Neuronal stem cell (in vitro differentiated cells): ENCODE measurements around the gene FAM25A.
"Not testable (repeated sequence)": the region's sequence is repeated elsewhere in the genome, so short reads cannot be mapped to it uniquely, and the experiment has no call there.

Experiments
- DNase-seq: peaks from one replicate; pipeline ENCODE4 v3.0.0-alpha.2; 2013; ENCODE audit warnings: low spot score
- H2AFZ ChIP-seq: one replicate; pipeline ENCODE4 v1.6.1; 2013; ENCODE audit warnings: mild to moderate bottlenecking, low read length, inconsistent platforms
- H2AK5ac ChIP-seq: 2 replicates; pipeline ENCODE4 v1.6.1; 2013; ENCODE audit warnings: low read depth, mild to moderate bottlenecking, inconsistent platforms, low read length, moderate library complexity, mixed read lengths
- H2BK120ac ChIP-seq: 2 replicates; pipeline ENCODE4 v1.6.1; 2013; ENCODE audit warnings: low read depth, mild to moderate bottlenecking, inconsistent platforms, low read length, moderate library complexity, mixed read lengths
- H2BK12ac ChIP-seq: one replicate; pipeline ENCODE4 v1.6.1; 2013; ENCODE audit warnings: low read length, inconsistent platforms
- H2BK15ac ChIP-seq: 2 replicates; pipeline ENCODE4 v1.6.1; 2013; ENCODE audit warnings: mild to moderate bottlenecking, low read length, inconsistent platforms, mixed read lengths
- H2BK5ac ChIP-seq: one replicate; pipeline ENCODE4 v1.6.1; 2013; ENCODE audit warnings: inconsistent platforms, mild to moderate bottlenecking, low read length, moderate library complexity
- H3K14ac ChIP-seq: one replicate; pipeline ENCODE4 v1.6.1; 2013; ENCODE audit warnings: low read length, inconsistent platforms
- H3K18ac ChIP-seq: 2 replicates; pipeline ENCODE4 v1.6.1; 2013; ENCODE audit warnings: low read length, inconsistent platforms
- H3K23ac ChIP-seq: 2 replicates; pipeline ENCODE4 v1.6.1; 2013; ENCODE audit warnings: low read depth, mild to moderate bottlenecking, mixed read lengths, low read length, inconsistent platforms; ENCODE audit not compliant: poor library complexity
- H3K27ac ChIP-seq: replicated peaks from 3 replicates; pipeline ENCODE4 v1.5.1; 2013; ENCODE audit warnings: low read length, inconsistent platforms
- H3K27me3 ChIP-seq, 3 experiments: 2 replicates each; pipeline ENCODE4 v1.6.1; 2013; ENCODE audit warnings: low read length in 3 of 3, mild to moderate bottlenecking in 2 of 3, inconsistent platforms in 1 of 3, low read depth in 1 of 3, mixed read lengths in 1 of 3, moderate library complexity in 1 of 3; ENCODE audit not compliant: control insufficient read depth in 3 of 3, insufficient read depth in 3 of 3
- H3K36me3 ChIP-seq, 2 donors: replicated peaks in 1 of 2; 2 replicates each; pipeline ENCODE4 v1.6.1; 2013; ENCODE audit warnings: low read length in 2 of 2; ENCODE audit not compliant: control insufficient read depth in 2 of 2, insufficient read depth in 2 of 2
- H3K4ac ChIP-seq: 2 replicates; pipeline ENCODE4 v1.6.1; 2013; ENCODE audit warnings: inconsistent platforms, mild to moderate bottlenecking, low read length, moderate library complexity
- H3K4me1 ChIP-seq, 2 donors: 1 replicate in 1 of 2; 2 replicates in 1 of 2; pipeline ENCODE4 v1.6.1; 2013; ENCODE audit warnings: low read length in 2 of 2, low read depth in 1 of 2; ENCODE audit not compliant: control insufficient read depth in 2 of 2, insufficient read depth in 1 of 2
- H3K4me2 ChIP-seq: one replicate; pipeline ENCODE4 v1.6.1; 2013; ENCODE audit warnings: mild to moderate bottlenecking, low read length, inconsistent platforms; ENCODE audit not compliant: insufficient read depth, poor library complexity, severe bottlenecking
- H3K4me3 ChIP-seq, 2 donors: 2 replicates each; pipeline ENCODE4 v1.5.1; 2013; ENCODE audit warnings: low read length in 2 of 2, mild to moderate bottlenecking in 2 of 2, inconsistent platforms in 1 of 2, moderate library complexity in 1 of 2
- H3K79me1 ChIP-seq: one replicate; pipeline ENCODE4 v1.6.1; 2013; ENCODE audit warnings: low read depth, mild to moderate bottlenecking, inconsistent platforms, low read length, moderate library complexity
- H3K9ac ChIP-seq: one replicate; pipeline ENCODE4 v1.6.1; 2013; ENCODE audit warnings: mild to moderate bottlenecking, low read depth, low read length, inconsistent platforms; ENCODE audit not compliant: poor library complexity
- H3K9me3 ChIP-seq, 2 donors: replicated peaks in 1 of 2; 2 replicates each; pipeline versions ENCODE3 to v1.6.1; 2013; ENCODE audit warnings: low read length in 2 of 2, mild to moderate bottlenecking in 2 of 2, inconsistent platforms in 1 of 2, low read depth in 1 of 2, mixed read lengths in 1 of 2, moderate library complexity in 1 of 2; ENCODE audit not compliant: control insufficient read depth in 2 of 2, insufficient read depth in 1 of 2
- H4K8ac ChIP-seq: one replicate; pipeline ENCODE4 v1.6.1; 2013; ENCODE audit warnings: low read depth, mild to moderate bottlenecking, inconsistent platforms, low read length, moderate library complexity
- H4K91ac ChIP-seq: one replicate; pipeline ENCODE4 v1.6.1; 2013; ENCODE audit warnings: low read length, low read depth, mild to moderate bottlenecking, inconsistent platforms; ENCODE audit not compliant: poor library complexity
- WGBS, 2 donors: extraction: QIAGEN DNeasy Blood & Tissue Kit; methylation state at CpG; one replicate each; pipeline ENCODE4 v1.1.7; 2013; ENCODE audit warnings: missing lambda C conversion rate in 2 of 2, mixed read lengths in 1 of 2; ENCODE audit not compliant: insufficient read length in 2 of 2, insufficient replicate concordance in 1 of 2; ENCODE audit errors: extremely low coverage in 2 of 2; 5-methylcytosine and 5-hydroxymethylcytosine counted together

FAM25A gene

GRCh38 chr10:87008303-87008702, 11.8 kb upstream of the FAM25A start:
- not testable (repeated sequence) for H2BK5ac ChIP-seq, H2BK15ac ChIP-seq, H2BK12ac ChIP-seq, H3K4me3 ChIP-seq, H2BK120ac ChIP-seq, H3K23ac ChIP-seq, H3K4me2 ChIP-seq, H4K91ac ChIP-seq, H3K9me3 ChIP-seq, H2AK5ac ChIP-seq, DNase-seq, H4K8ac ChIP-seq, H3K36me3 ChIP-seq, H3K9ac ChIP-seq, H3K4me1 ChIP-seq, H3K27me3 ChIP-seq, H3K4ac ChIP-seq, H3K18ac ChIP-seq, H2AFZ ChIP-seq, H3K79me1 ChIP-seq, H3K14ac ChIP-seq, H3K27ac ChIP-seq
- no CpG with 5 or more reads among the region's 7 CpGs for WGBS, 2 donors

DNA sequence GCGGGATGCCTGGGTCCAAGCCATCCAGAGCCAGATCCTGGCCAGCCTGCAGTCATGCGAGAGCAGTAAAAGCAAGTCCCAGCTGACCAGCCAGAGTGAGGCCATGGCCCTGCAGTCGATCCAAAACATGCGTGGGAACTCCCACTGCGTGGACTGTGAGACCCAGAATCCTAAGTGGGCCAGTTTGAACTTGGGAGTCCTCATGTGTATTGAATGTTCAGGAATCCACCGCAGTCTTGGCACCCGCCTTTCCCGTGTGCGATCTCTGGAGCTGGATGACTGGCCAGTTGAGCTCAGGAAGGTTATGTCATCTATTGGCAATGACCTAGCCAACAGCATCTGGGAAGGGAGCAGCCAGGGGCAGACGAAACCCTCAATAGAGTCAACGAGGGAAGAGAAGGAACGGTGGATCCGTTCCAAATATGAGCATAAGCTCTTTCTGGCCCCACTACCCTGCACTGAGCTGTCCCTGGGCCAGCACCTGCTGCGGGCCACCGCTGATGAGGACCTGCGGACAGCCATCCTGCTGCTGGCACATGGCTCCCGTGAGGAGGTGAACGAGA, 10.9 kb upstream of the FAM25A start:
- H3K4me1 ChIP-seq, H2AK5ac ChIP-seq, H3K14ac ChIP-seq, H3K4me2 ChIP-seq, H3K9me3 ChIP-seq, H3K27me3 ChIP-seq, H3K4ac ChIP-seq, H3K4me3 ChIP-seq, H3K79me1 ChIP-seq, H2BK120ac ChIP-seq, H3K18ac ChIP-seq, DNase-seq, H3K23ac ChIP-seq, H3K9ac ChIP-seq, H2AFZ ChIP-seq, H3K27ac ChIP-seq, H4K91ac ChIP-seq, H4K8ac ChIP-seq, H2BK15ac ChIP-seq, H3K36me3 ChIP-seq, H2BK12ac ChIP-seq, H2BK5ac ChIP-seq: not testable (repeated sequence)
- no CpG with 5 or more reads among the region's 18 CpGs for WGBS, 2 donors

DNA sequence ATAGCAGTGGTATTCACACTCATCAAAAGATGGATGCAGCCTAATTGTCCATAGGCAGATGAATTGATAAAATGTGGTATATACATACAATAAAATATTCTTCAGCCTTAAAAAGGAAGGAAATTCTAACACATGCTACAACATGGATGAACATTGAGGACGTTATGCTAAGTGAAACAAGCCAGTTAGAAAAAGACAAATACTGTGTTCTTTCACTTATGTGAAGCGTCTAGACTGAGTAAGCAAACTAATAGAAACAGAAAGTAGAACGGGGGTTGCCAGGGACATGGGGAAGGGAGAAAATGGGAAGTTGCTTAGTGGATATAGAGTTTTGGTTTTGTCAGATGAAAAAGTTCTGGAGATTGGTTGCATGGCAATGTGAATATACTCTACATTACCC, 6.6 kb upstream of the FAM25A start:
- not testable (repeated sequence) for H2BK12ac ChIP-seq, H2AK5ac ChIP-seq, H3K4me3 ChIP-seq, H3K14ac ChIP-seq, H2BK5ac ChIP-seq, H3K36me3 ChIP-seq, H3K9ac ChIP-seq, H3K18ac ChIP-seq, H3K27ac ChIP-seq, H3K4ac ChIP-seq, H3K79me1 ChIP-seq, H3K4me2 ChIP-seq, H4K8ac ChIP-seq, DNase-seq, H3K4me1 ChIP-seq, H2BK15ac ChIP-seq, H2AFZ ChIP-seq, H3K9me3 ChIP-seq, H3K23ac ChIP-seq, H2BK120ac ChIP-seq, H3K27me3 ChIP-seq, H4K91ac ChIP-seq
- WGBS, 2 donors: no CpG with 5 or more reads among the region's 3 CpGs

GRCh38 chr10:87014986-87015716, 4.9 kb upstream of the FAM25A start:
- not testable (repeated sequence) for H2BK15ac ChIP-seq, H2BK5ac ChIP-seq, H3K79me1 ChIP-seq, H3K27ac ChIP-seq, H3K36me3 ChIP-seq, H2AK5ac ChIP-seq, H3K9me3 ChIP-seq, H3K4me2 ChIP-seq, H3K4ac ChIP-seq, DNase-seq, H3K9ac ChIP-seq, H3K4me1 ChIP-seq, H3K14ac ChIP-seq, H3K4me3 ChIP-seq, H2BK12ac ChIP-seq, H4K8ac ChIP-seq, H3K18ac ChIP-seq, H2AFZ ChIP-seq, H2BK120ac ChIP-seq, H3K27me3 ChIP-seq, H4K91ac ChIP-seq, H3K23ac ChIP-seq
- no CpG with 5 or more reads among the region's 10 CpGs for WGBS, 2 donors
